CD14-positive monocyte (primary cell): Measurements from ENCODE around the gene CPED1. TPM values are rescaled to one million over a fixed set of nuclear protein-coding genes. Genes with fewer than 3 reads are reported as not detected.

Experiments used
- DNase-seq, 3 donors: peaks; one replicate each; pipeline ENCODE4 v3.0.0-alpha.2; 2011 to 2022
- H2AFZ ChIP-seq: 2 replicates; pipeline ENCODE4 v1.6.0; 2012; ENCODE audit warnings: mild to moderate bottlenecking, low read depth, low read length, inconsistent platforms; ENCODE audit not compliant: insufficient read depth, poor library complexity, severe bottlenecking
- H3K27ac ChIP-seq, 2 donors: 1 replicate in 1 of 2; 2 replicates in 1 of 2; pipeline ENCODE4 v1.5.1; 2012 to 2013; ENCODE audit warnings: low read length in 2 of 2, control low read depth in 1 of 2, inconsistent platforms in 1 of 2, low read depth in 1 of 2, mild to moderate bottlenecking in 1 of 2
- H3K27me3 ChIP-seq, 2 donors: one replicate each; pipeline versions ENCODE4 v1.6.0 to v1.6.1; 2011 to 2013; ENCODE audit warnings: low read length in 2 of 2; ENCODE audit not compliant: control insufficient read depth in 2 of 2, insufficient read depth in 2 of 2
- H3K36me3 ChIP-seq, 2 donors: replicated peaks in 1 of 2; 1 replicate in 1 of 2; 2 replicates in 1 of 2; pipeline versions ENCODE4 v1.5.1 to v1.6.1; 2012 to 2013; ENCODE audit warnings: low read length in 2 of 2, control low read depth in 1 of 2, inconsistent platforms in 1 of 2, mild to moderate bottlenecking in 1 of 2; ENCODE audit not compliant: insufficient read depth in 2 of 2, control insufficient read depth in 1 of 2
- H3K4me1 ChIP-seq, 2 donors: 1 replicate in 1 of 2; 2 replicates in 1 of 2; pipeline versions ENCODE4 v1.5.1 to v1.6.1; 2012 to 2013; ENCODE audit warnings: low read length in 2 of 2, control low read depth in 1 of 2, inconsistent platforms in 1 of 2, mild to moderate bottlenecking in 1 of 2, moderate library complexity in 1 of 2; ENCODE audit not compliant: insufficient read depth in 2 of 2, control insufficient read depth in 1 of 2
- H3K4me2 ChIP-seq: replicated peaks from 2 replicates; pipeline ENCODE3; 2012; ENCODE audit warnings: low read length, moderate library complexity, mild to moderate bottlenecking; ENCODE audit not compliant: poor library complexity, severe bottlenecking; ENCODE audit errors: extremely low read depth
- H3K4me3 ChIP-seq, 3 experiments: fragments of 200-600 bp in 1 of 3; sonication (generic) in 1 of 3; replicated peaks in 1 of 3; 1 replicate in 2 of 3; 2 replicates in 1 of 3; pipeline ENCODE4 v1.5.1; 2011 to 2013; ENCODE audit warnings: low read length in 3 of 3, mild to moderate bottlenecking in 3 of 3, control low read depth in 2 of 3, low read depth in 2 of 3, inconsistent platforms in 1 of 3, moderate library complexity in 1 of 3
- H3K79me2 ChIP-seq: 2 replicates; pipeline ENCODE4 v1.6.0; 2012; ENCODE audit warnings: mild to moderate bottlenecking, control low read depth, inconsistent platforms, low read length, moderate library complexity; ENCODE audit not compliant: insufficient read depth
- H3K9ac ChIP-seq: 2 replicates; pipeline ENCODE4 v1.6.0; 2017; ENCODE audit warnings: low read length, mild to moderate bottlenecking; ENCODE audit not compliant: insufficient read depth, poor library complexity, severe bottlenecking
- H3K9me3 ChIP-seq, 2 donors: replicated peaks in 1 of 2; 1 replicate in 1 of 2; 2 replicates in 1 of 2; pipeline versions ENCODE4 v1.5.1 to v1.6.1; 2012 to 2013; ENCODE audit warnings: low read length in 2 of 2, control low read depth in 1 of 2; ENCODE audit not compliant: control insufficient read depth in 1 of 2, insufficient read depth in 1 of 2
- H4K20me1 ChIP-seq: 2 replicates; pipeline ENCODE4 v1.6.0; 2012; ENCODE audit warnings: mild to moderate bottlenecking, low read length, control low read depth, moderate library complexity; ENCODE audit not compliant: insufficient read depth
- H3K27ac Mint-ChIP-seq, 7 donors: one replicate each; pipeline ENCODE4 v1.8.0; 2020; ENCODE audit warnings: mild to moderate bottlenecking in 7 of 7, mixed read lengths in 7 of 7, moderate library complexity in 6 of 7, inconsistent platforms in 2 of 7
- H3K27me3 Mint-ChIP-seq, 3 donors: one replicate each; pipeline ENCODE4 v1.8.0; 2021 to 2022; ENCODE audit warnings: low read depth in 3 of 3, mild to moderate bottlenecking in 3 of 3, mixed read lengths in 3 of 3, moderate library complexity in 3 of 3, inconsistent platforms in 1 of 3
- H3K36me3 Mint-ChIP-seq, 2 donors: one replicate each; pipeline ENCODE4 v1.8.0; 2020; ENCODE audit warnings: mixed read lengths in 2 of 2, inconsistent platforms in 1 of 2, mild to moderate bottlenecking in 1 of 2
- H3K4me1 Mint-ChIP-seq: one replicate; pipeline ENCODE4 v1.8.0; 2020; ENCODE audit warnings: mild to moderate bottlenecking, mixed read lengths
- H3K4me3 Mint-ChIP-seq, 2 donors: one replicate each; pipeline ENCODE4 v1.8.0; 2020; ENCODE audit warnings: mild to moderate bottlenecking in 2 of 2, mixed read lengths in 2 of 2, moderate library complexity in 1 of 2
- H3K9me3 Mint-ChIP-seq, 7 donors: one replicate each; pipeline ENCODE4 v1.8.0; 2020 to 2022; ENCODE audit warnings: mixed read lengths in 7 of 7, mild to moderate bottlenecking in 6 of 7, moderate library complexity in 6 of 7, inconsistent platforms in 2 of 7
- WGBS: methylation state at CpG from one replicate; pipeline ENCODE4 v1.1.5; 2013; ENCODE audit warnings: missing lambda C conversion rate; ENCODE audit not compliant: insufficient coverage; 5-methylcytosine and 5-hydroxymethylcytosine counted together
- intact Hi-C, 2 donors: fragments of 100-400 bp; cut with micrococcal nuclease; formaldehyde crosslinking; loops; one replicate each; pipeline versions ENCODE4 v1.15.0 to v1.15.1; 2023
- polyA plus RNA-seq, 3 donors: library from polyadenylated mRNA; depleted of rRNA in 1 of 3; unstranded in 2 of 3; stranded (reverse) in 1 of 3; fragments of 300-500 nt in 2 of 3; fragments of >200 nt in 1 of 3; fragmentation: Illumina TruSeq in 2 of 3; gene quantifications; 1 replicate in 2 of 3; 2 replicates in 1 of 3; pipeline ENCODE4 v1.2.3, GENCODE V29; 2012 to 2021
- TF ChIP-seq, protein P1 (sequence below): fragments of 200-600 bp; IDR thresholded peaks from one replicate; pipeline ENCODE4 v1.8.0; 2022; ENCODE audit warnings: antibody characterized with exemption, mild to moderate bottlenecking

CPED1 gene
- polyA plus RNA-seq, 3 donors, result 9.8 to 30.0 (median 20.4) TPM

DNA sequence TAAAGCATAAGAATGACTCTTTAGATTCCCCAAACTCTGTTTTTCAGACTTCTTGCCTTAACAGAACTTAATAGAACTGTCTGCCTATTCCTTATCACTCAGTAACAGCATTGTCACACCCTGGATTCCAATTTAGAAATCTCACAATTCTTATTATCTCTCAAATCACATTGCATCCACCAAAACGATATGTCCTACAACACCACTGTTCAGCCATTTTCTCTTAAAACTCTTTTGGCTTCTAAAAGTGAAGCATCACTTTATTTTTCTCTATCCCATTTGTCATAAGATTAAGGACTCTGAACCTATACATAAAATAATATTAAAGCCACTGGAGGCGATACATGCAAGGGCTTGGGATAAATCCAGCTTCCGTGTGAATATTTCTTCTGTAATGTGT lies 1.2 kb upstream of the CPED1 start:
- no peak overlapping the region for H3K4me3 Mint-ChIP-seq
- H3K27ac Mint-ChIP-seq, result no peak overlapping the region
- peaks cover 1 to 14% (median 2%) of the 10 kb centered on the region in 3 donors for H3K27me3 Mint-ChIP-seq

DNA sequence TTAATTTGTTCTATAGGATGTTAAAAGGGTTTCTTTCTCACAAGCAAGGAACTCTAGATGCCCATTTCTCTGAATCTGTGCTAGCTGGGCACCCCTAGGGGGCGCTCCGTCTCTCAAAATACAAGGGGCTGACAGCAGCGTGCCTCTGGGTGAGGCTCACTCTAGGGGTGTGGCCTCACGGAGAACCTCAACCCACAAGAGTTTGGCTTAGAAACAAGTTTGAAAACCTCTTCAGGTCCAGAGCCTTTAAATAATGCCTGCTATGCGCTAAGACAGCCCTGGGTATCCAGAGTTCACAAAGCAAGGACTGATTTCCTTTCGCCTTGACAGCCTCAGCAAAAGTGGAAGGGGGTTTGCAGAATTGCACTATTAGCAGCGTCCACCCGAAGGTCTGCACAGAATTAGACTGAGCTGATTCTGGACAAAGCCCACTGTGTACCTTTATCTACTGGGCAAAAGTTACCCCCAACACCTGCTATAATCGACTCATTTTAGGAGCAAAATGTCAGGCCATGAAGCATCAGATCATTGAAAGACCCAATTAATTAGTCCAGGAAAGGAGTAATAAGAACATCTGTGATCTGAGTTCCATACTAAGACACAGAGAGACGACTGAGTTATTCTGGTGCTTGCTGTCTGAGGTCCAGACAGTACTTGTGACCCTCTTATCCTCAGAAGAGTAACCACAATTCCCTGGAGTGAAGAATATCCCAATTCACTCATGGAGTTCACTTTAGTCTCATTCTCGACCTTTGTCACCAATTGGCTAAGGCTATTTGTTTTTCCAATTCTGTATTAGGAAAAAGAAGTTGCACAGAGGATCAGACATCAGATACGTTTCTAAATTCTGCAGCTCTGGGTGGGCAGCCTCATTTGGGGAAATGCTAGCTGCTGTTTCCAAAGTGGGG lies 574 bp upstream of the CPED1 start:
- H3K4me1 ChIP-seq, result peaks cover 20 to 48% of the 10 kb centered on the region in 2 donors
- peak overlapping the region; percentile 78 for H2AFZ ChIP-seq
- no peaks in the 10 kb centered on the region for H4K20me1 ChIP-seq
- no peaks in the 10 kb centered on the region for H3K36me3 ChIP-seq
- no peaks in the 10 kb centered on the region for H3K36me3 Mint-ChIP-seq
- DNase-seq, result peak; percentile 81 to 87 (median 83)
- peak overlapping the region; percentile 43 to 88 (median 83) for H3K4me3 ChIP-seq
- WGBS, result 2% methylated on average over 7 of the region's 12 CpGs
- no peaks in the 10 kb centered on the region for H3K79me2 ChIP-seq
- intact Hi-C loops, result loop anchor here (2.0 to 10.0 kb wide), 6 partner anchors 35 to 119 kb away; no protein-coding TSS in a partner anchor
- H3K9me3 ChIP-seq, result no peaks in the 10 kb centered on the region
- TF ChIP-seq, protein P1, sequence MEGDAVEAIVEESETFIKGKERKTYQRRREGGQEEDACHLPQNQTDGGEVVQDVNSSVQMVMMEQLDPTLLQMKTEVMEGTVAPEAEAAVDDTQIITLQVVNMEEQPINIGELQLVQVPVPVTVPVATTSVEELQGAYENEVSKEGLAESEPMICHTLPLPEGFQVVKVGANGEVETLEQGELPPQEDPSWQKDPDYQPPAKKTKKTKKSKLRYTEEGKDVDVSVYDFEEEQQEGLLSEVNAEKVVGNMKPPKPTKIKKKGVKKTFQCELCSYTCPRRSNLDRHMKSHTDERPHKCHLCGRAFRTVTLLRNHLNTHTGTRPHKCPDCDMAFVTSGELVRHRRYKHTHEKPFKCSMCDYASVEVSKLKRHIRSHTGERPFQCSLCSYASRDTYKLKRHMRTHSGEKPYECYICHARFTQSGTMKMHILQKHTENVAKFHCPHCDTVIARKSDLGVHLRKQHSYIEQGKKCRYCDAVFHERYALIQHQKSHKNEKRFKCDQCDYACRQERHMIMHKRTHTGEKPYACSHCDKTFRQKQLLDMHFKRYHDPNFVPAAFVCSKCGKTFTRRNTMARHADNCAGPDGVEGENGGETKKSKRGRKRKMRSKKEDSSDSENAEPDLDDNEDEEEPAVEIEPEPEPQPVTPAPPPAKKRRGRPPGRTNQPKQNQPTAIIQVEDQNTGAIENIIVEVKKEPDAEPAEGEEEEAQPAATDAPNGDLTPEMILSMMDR, result peak; percentile 96
- H3K27ac ChIP-seq, result peak overlapping the region in 1 of 2 donors; percentile 60
- peak overlapping the region; percentile 87 for H3K4me2 ChIP-seq
- H3K9me3 Mint-ChIP-seq, result no peaks in the 10 kb centered on the region
- H3K27me3 ChIP-seq, result no peaks in the 10 kb centered on the region
- H3K9ac ChIP-seq, result peak overlapping the region; percentile 38
- H3K4me1 Mint-ChIP-seq, result peaks cover 45% of the 10 kb centered on the region
- peaks cover 1 to 15% (median 2%) of the 10 kb centered on the region in 3 donors for H3K27me3 Mint-ChIP-seq
- peak overlapping the region; percentile 81 to 94 for H3K4me3 Mint-ChIP-seq
- H3K27ac Mint-ChIP-seq, result peak overlapping the region in 5 of 7 donors; percentile 68 to 91 (median 75)

More for the DNA sequence above, 1.2 kb upstream of the CPED1 start:
- intact Hi-C loops, result loop anchor here (2.0 to 10.0 kb wide), 4 partner anchors 48 to 120 kb away; no protein-coding TSS in a partner anchor
- no peaks in the 10 kb centered on the region for H3K79me2 ChIP-seq
- H3K27me3 ChIP-seq, result no peaks in the 10 kb centered on the region
- H3K9ac ChIP-seq, result no peak overlapping the region
- peaks cover 20 to 41% of the 10 kb centered on the region in 2 donors for H3K4me1 ChIP-seq
- TF ChIP-seq, protein P1, result no peak
- no peak for DNase-seq
- H3K9me3 ChIP-seq, result no peaks in the 10 kb centered on the region
- H3K27ac ChIP-seq, result no peak overlapping the region
- Mint-ChIP-seq H3K9me3 (no peaks in the 10 kb centered on the region), H3K4me1 (peaks cover 41% of the 10 kb centered on the region), H3K36me3 (no peaks in the 10 kb centered on the region)
- WGBS, result 0% methylated on average over 1 of the region's 3 CpGs
- H3K4me2 ChIP-seq, result peak overlapping the region; percentile 87
- H3K36me3 ChIP-seq, result no peaks in the 10 kb centered on the region
- H4K20me1 ChIP-seq, result no peaks in the 10 kb centered on the region
- no peak overlapping the region for H2AFZ ChIP-seq
- no peak overlapping the region for H3K4me3 ChIP-seq
